GM23338 (cell line): ENCODE measurements around the gene PGF. TPM values are rescaled to one million over a fixed set of nuclear protein-coding genes. Genes with fewer than 3 reads are reported as not detected.
"Not testable (repeated sequence)": the region's sequence is repeated elsewhere in the genome, so short reads cannot be mapped to it uniquely, and the experiment has no call there.

Experiments
- ATAC-seq: fragments of 200-7000 bp; cut with Tn5 transposase; 3 replicates; pipeline ENCODE4 v1.9.1; 2020
- DNase-seq: peaks from one replicate; pipeline ENCODE4 v3.0.0-alpha.2; 2015; ENCODE audit warnings: low spot score
- H2AFZ ChIP-seq: fragments of 200-600 bp; sonication (generic); 2 replicates; pipeline ENCODE4 v1.8.0; 2016; ENCODE audit warnings: antibody characterized with exemption, mild to moderate bottlenecking, moderate library complexity
- H3F3A ChIP-seq: fragments of 200-600 bp; sonication (generic); replicated peaks from 2 replicates; pipeline ENCODE4 v1.8.0; 2017; ENCODE audit warnings: antibody characterized with exemption, mixed run types, low read depth
- H3K27ac ChIP-seq: fragments of 200-600 bp; sonication (generic); 2 replicates; pipeline ENCODE4 v1.6.1; 2016; ENCODE audit warnings: low read depth
- H3K27me3 ChIP-seq: fragments of 200-600 bp; sonication (generic); 2 replicates; pipeline ENCODE4 v1.8.0; 2016; ENCODE audit warnings: mild to moderate bottlenecking, mixed run types, moderate library complexity; ENCODE audit not compliant: insufficient read depth
- H3K36me3 ChIP-seq: fragments of 200-600 bp; sonication (generic); 2 replicates; pipeline ENCODE4 v1.8.0; 2016; ENCODE audit warnings: mild to moderate bottlenecking; ENCODE audit not compliant: insufficient read depth
- H3K4me1 ChIP-seq: fragments of 200-600 bp; sonication (generic); 2 replicates; pipeline ENCODE4 v1.8.0; 2016; ENCODE audit warnings: mild to moderate bottlenecking, moderate library complexity; ENCODE audit not compliant: insufficient read depth
- H3K4me2 ChIP-seq: fragments of 200-600 bp; sonication (generic); 2 replicates; pipeline ENCODE4 v1.7.1; 2017; ENCODE audit warnings: mixed run types
- H3K4me3 ChIP-seq: fragments of 200-600 bp; sonication (generic); 2 replicates; pipeline ENCODE4 v1.6.1; 2016; ENCODE audit warnings: mixed run types
- H3K79me2 ChIP-seq: fragments of 200-600 bp; sonication (generic); replicated peaks from 2 replicates; pipeline ENCODE4 v1.8.0; 2017; ENCODE audit warnings: mild to moderate bottlenecking; ENCODE audit not compliant: insufficient read depth
- H3K9me2 ChIP-seq: fragments of 200-600 bp; sonication (generic); 2 replicates; pipeline ENCODE4 v1.8.0; 2017; ENCODE audit not compliant: insufficient read depth
- H4K20me1 ChIP-seq: fragments of 200-600 bp; sonication (generic); replicated peaks from 2 replicates; pipeline ENCODE4 v1.8.0; 2017; ENCODE audit warnings: mild to moderate bottlenecking; ENCODE audit not compliant: insufficient read depth
- H3K27ac Mint-ChIP-seq: 2 replicates; pipeline ENCODE4 v1.8.0; 2020; ENCODE audit warnings: inconsistent platforms, mild to moderate bottlenecking, moderate library complexity, mixed read lengths
- H3K27me3 Mint-ChIP-seq: 3 replicates; pipeline ENCODE4 v1.8.0; 2022; ENCODE audit warnings: low read depth, mild to moderate bottlenecking, moderate library complexity, mixed read lengths, inconsistent platforms; ENCODE audit not compliant: insufficient read depth, poor library complexity
- H3K36me3 Mint-ChIP-seq: 3 replicates; pipeline ENCODE4 v1.8.0; 2021; ENCODE audit warnings: low read depth, mild to moderate bottlenecking, inconsistent platforms, moderate library complexity, mixed read lengths
- H3K4me1 Mint-ChIP-seq: 3 replicates; pipeline ENCODE4 v1.8.0; 2020; ENCODE audit warnings: mild to moderate bottlenecking, inconsistent platforms, mixed read lengths
- H3K4me3 Mint-ChIP-seq: 3 replicates; pipeline ENCODE4 v1.8.0; 2021; ENCODE audit warnings: moderate library complexity, mild to moderate bottlenecking, inconsistent platforms, mixed read lengths
- H3K9me3 Mint-ChIP-seq: 3 replicates; pipeline ENCODE4 v1.8.0; 2020; ENCODE audit warnings: moderate library complexity, mild to moderate bottlenecking, inconsistent platforms, mixed read lengths
- ETS1 ChIP-seq: IDR thresholded peaks from 2 replicates; pipeline ENCODE4 v1.6.1; 2016; ENCODE audit warnings: antibody characterized with exemption
- EZH2 ChIP-seq: fragments of 200-600 bp; sonication (generic); IDR thresholded peaks from one replicate; pipeline ENCODE4 v1.8.0; 2017; ENCODE audit warnings: antibody characterized with exemption, mild to moderate bottlenecking, low read depth; ENCODE audit not compliant: unreplicated experiment
- EZH2phosphoT487 ChIP-seq: fragments of 200-600 bp; sonication (generic); IDR thresholded peaks from one replicate; pipeline ENCODE4 v1.8.1; 2018; ENCODE audit warnings: antibody characterized with exemption; ENCODE audit not compliant: unreplicated experiment
- POLR2AphosphoS5 ChIP-seq: IDR thresholded peaks from 2 replicates; pipeline ENCODE4 v1.6.1; 2016; ENCODE audit warnings: antibody characterized with exemption, low read depth
- REST ChIP-seq: IDR thresholded peaks from one replicate; pipeline ENCODE4 v1.6.1; 2018; ENCODE audit warnings: antibody characterized with exemption; ENCODE audit not compliant: unreplicated experiment
- ZNF114 ChIP-seq: fragments of 250-450 bp; sonication (Bioruptor Pico); IDR thresholded peaks from 2 replicates; pipeline ENCODE4 v1.5.0; 2020; ENCODE audit warnings: mild to moderate bottlenecking, moderate library complexity
- ZNF331 ChIP-seq: fragments of 250-450 bp; sonication (Bioruptor Pico); IDR thresholded peaks from 2 replicates; pipeline ENCODE4 v1.5.0; 2020; ENCODE audit warnings: low read depth, mild to moderate bottlenecking, moderate library complexity
- ZNF462 ChIP-seq: fragments of 250-450 bp; sonication (Bioruptor Pico); IDR thresholded peaks from 2 replicates; pipeline ENCODE4 v1.5.0; 2020; ENCODE audit warnings: mild to moderate bottlenecking, moderate library complexity
- polyA plus RNA-seq: library from polyadenylated mRNA; unstranded; fragments of >200 nt; fragmentation: Nextera tagmentation; extraction: Ambion mirVana; gene quantifications from 2 replicates; pipeline ENCODE4 v1.2.1, GENCODE V29; 2016
- total RNA-seq: library from RNA; depleted of rRNA; stranded (reverse); fragments of >200 nt; shearing (Covaris generic); gene quantifications from 2 replicates; pipeline ENCODE4 v1.2.3, GENCODE V29; 2014

Gene PGF
- total and polyA plus RNA-seq, 2 experiments from 2014 or later = 2.9 to 6.3 TPM

- Histone ChIP-seq H4K20me1 (0 out of 2 replicates have a peak, but pooled peaks cover 11% of the 10 kb centered on the region), H3K4me1 (0 out of 2 replicates have a peak, but pooled peaks cover 5% of the 10 kb centered on the region), H3K4me2 (no peak overlapping the region), H3F3A (peaks cover 5% of the 10 kb centered on the region; the same call in 1 of the 2 replicates), H3K4me3 (no peak overlapping the region), H3K79me2 (peaks cover 14% of the 10 kb centered on the region), H3K36me3 (peaks cover 7% of the 10 kb centered on the region), H3K9me2 (no peaks in the 10 kb centered on the region), H3K27ac (no peak overlapping the region), H2AFZ (no peak overlapping the region), H3K27me3 (no peaks in the 10 kb centered on the region)
- H3K27ac Mint-ChIP-seq = no peak overlapping the region
- TF ChIP-seq ZNF114 (CRISPR knock-in tag) = no peak
- TF ChIP-seq POLR2AphosphoS5 = no peak
- TF ChIP-seq EZH2phosphoT487 = no peak
- TF ChIP-seq ZNF462 (CRISPR knock-in tag) = no peak
- TF ChIP-seq ZNF331 (CRISPR knock-in tag) = no peak
- no peak for TF ChIP-seq REST
- TF ChIP-seq ETS1 = no peak
- TF ChIP-seq EZH2 = no peak
- peaks cover 12% of the 10 kb centered on the region for H3K4me1 Mint-ChIP-seq
- H3K36me3 Mint-ChIP-seq = peaks cover 21% of the 10 kb centered on the region
- ATAC-seq (no peak), DNase-seq (no peak)
- H3K9me3 Mint-ChIP-seq = no peaks in the 10 kb centered on the region; the same call in 2 of the 3 replicates
- H3K4me3 Mint-ChIP-seq = no peak overlapping the region
- H3K27me3 Mint-ChIP-seq = no peaks in the 10 kb centered on the region
These were observed 45.9 kb upstream of the PGF start for GRCh38 chr14:75001261-75001660.

- H3K9me2 ChIP-seq, H2AFZ ChIP-seq, H3K27ac Mint-ChIP-seq, H4K20me1 ChIP-seq, H3K27me3 Mint-ChIP-seq, H3F3A ChIP-seq, H3K4me3 Mint-ChIP-seq, H3K9me3 Mint-ChIP-seq, H3K36me3 Mint-ChIP-seq, H3K4me3 ChIP-seq, DNase-seq, H3K36me3 ChIP-seq, ATAC-seq, H3K4me2 ChIP-seq, H3K4me1 ChIP-seq, H3K27me3 ChIP-seq, H3K4me1 Mint-ChIP-seq, H3K79me2 ChIP-seq, H3K27ac ChIP-seq: not testable (repeated sequence)
These were observed 40.4 kb upstream of the PGF start for GRCh38 chr14:74995781-74996180.
